ENCODE measurements around the gene LCP2. TPM values are rescaled to one million over a fixed set of nuclear protein-coding genes. Genes with fewer than 3 reads are reported as not detected.

LCP2 gene
- total and polyA plus RNA-seq, 2 donors (not counting 1 experiment from before 2014, with no cell fraction given) = 11.7 to 13.9 TPM

- Mint-ChIP-seq H3K27me3 (no peaks in the 10 kb centered on the region), H3K4me3 (no peak overlapping the region), H3K4me1 (peaks cover 38% of the 10 kb centered on the region), H3K27ac (no peak overlapping the region), H3K9me3 (ENCODE audit: insufficient read depth) (no peaks in the 10 kb centered on the region)
- H3K9me3 ChIP-seq (ENCODE audit: control extremely low read depth in 1 of 3, control insufficient read depth in 2 of 3, insufficient read depth in 1 of 3, low read length in 2 of 3) = no peaks in the 10 kb centered on the region
- intact Hi-C loops (cut with micrococcal nuclease) = no loop called here
- H3K27me3 ChIP-seq (replicated peaks in 1 of 4; ENCODE audit: control extremely low read depth in 1 of 4, control insufficient read depth in 3 of 4, insufficient read depth in 4 of 4, low read length in 3 of 4) = no peaks in the 10 kb centered on the region
- H3K36me3 ChIP-seq (replicated peaks in 1 of 2; ENCODE audit: control extremely low read depth in 1 of 2, control insufficient read depth in 1 of 2, extremely low read depth in 1 of 2, insufficient read depth in 2 of 2, low read length in 1 of 2) = no peaks in the 10 kb centered on the region
- H3K4me3 ChIP-seq (ENCODE audit: control extremely low read depth in 1 of 5, extremely low read depth in 1 of 5, insufficient read depth in 1 of 5, low read depth in 2 of 5, low read length in 4 of 5) = peak overlapping the region in 1 of 5 experiments; percentile 13
- ChIA-PET POLR2A (no interaction called here), CTCF (interaction anchor here (2.2 to 6.9 kb wide), 2 partner anchors 32 to 62 kb away, joined by 8 to 44 read pairs; partner anchors contain the start of gene LCP2)
- peaks cover 77 to 80% of the 10 kb centered on the region in 2 donors for H3K4me1 ChIP-seq (ENCODE audit: control insufficient read depth in 2 of 2, insufficient read depth in 2 of 2, low read length in 2 of 2)
- TF ChIP-seq CTCF (IDR thresholded peaks at IDR 0.05) (peak; percentile 11), EZH2 (IDR thresholded peaks at IDR 0.05; ENCODE audit: borderline replicate concordance, insufficient read depth, low read depth, low read length, poor library complexity, severe bottlenecking) (no peak)
- no peaks in the 10 kb centered on the region for H4K20me1 ChIP-seq (ENCODE audit: control insufficient read depth, insufficient read depth, low read length, poor library complexity, severe bottlenecking)
- peaks cover 3% of the 10 kb centered on the region for H3K79me2 ChIP-seq (ENCODE audit: control insufficient read depth, insufficient read depth, low read length)
- peak overlapping the region; percentile 65 for H3K4me2 ChIP-seq (replicated peaks; ENCODE audit: low read depth, low read length, poor library complexity, severe bottlenecking)
- no peak overlapping the region for H3K9ac ChIP-seq (ENCODE audit: low read length)
- no peak for DNase-seq
- WGBS (ENCODE audit: insufficient coverage) = 87% methylated on average over 3 of the region's 3 CpGs
- no peak for ATAC-seq (ENCODE audit: low read depth)
- peak overlapping the region; percentile 48 for H2AFZ ChIP-seq (ENCODE audit: insufficient read depth, low read depth, low read length, poor library complexity, severe bottlenecking)
- peak overlapping the region in 1 of 2 donors; percentile 78 for H3K27ac ChIP-seq (ENCODE audit: low read length in 2 of 2)
Measured at GRCh38 chr5:170329524-170329923, 31.9 kb upstream of the LCP2 start.

GRCh38 chr5:170327829-170328228 lies 30.3 kb upstream of the LCP2 start:
- Histone ChIP-seq H3K27ac (ENCODE audit: low read length in 2 of 2) (peak overlapping the region; percentile 31 to 66), H3K4me1 (ENCODE audit: control insufficient read depth in 2 of 2, insufficient read depth in 2 of 2, low read length in 2 of 2) (peaks cover 67 to 74% of the 10 kb centered on the region in 2 donors), H3K9me3 (ENCODE audit: control extremely low read depth in 1 of 3, control insufficient read depth in 2 of 3, insufficient read depth in 1 of 3, low read length in 2 of 3) (no peaks in the 10 kb centered on the region), H3K36me3 (replicated peaks in 1 of 2; ENCODE audit: control extremely low read depth in 1 of 2, control insufficient read depth in 1 of 2, extremely low read depth in 1 of 2, insufficient read depth in 2 of 2, low read length in 1 of 2) (no peaks in the 10 kb centered on the region), H3K79me2 (ENCODE audit: control insufficient read depth, insufficient read depth, low read length) (peaks cover 3% of the 10 kb centered on the region), H3K9ac (ENCODE audit: low read length) (peak overlapping the region; percentile 27), H3K27me3 (replicated peaks in 1 of 4; ENCODE audit: control extremely low read depth in 1 of 4, control insufficient read depth in 3 of 4, insufficient read depth in 4 of 4, low read length in 3 of 4) (no peaks in the 10 kb centered on the region), H4K20me1 (ENCODE audit: control insufficient read depth, insufficient read depth, low read length, poor library complexity, severe bottlenecking) (no peaks in the 10 kb centered on the region), H3K4me3 (ENCODE audit: control extremely low read depth in 1 of 5, extremely low read depth in 1 of 5, insufficient read depth in 1 of 5, low read depth in 2 of 5, low read length in 4 of 5) (no peak overlapping the region), H3K4me2 (replicated peaks; ENCODE audit: low read depth, low read length, poor library complexity, severe bottlenecking) (peak overlapping the region; percentile 69), H2AFZ (ENCODE audit: insufficient read depth, low read depth, low read length, poor library complexity, severe bottlenecking) (peak overlapping the region; percentile 46)
- Mint-ChIP-seq H3K4me1 (peaks cover 25% of the 10 kb centered on the region), H3K4me3 (no peak overlapping the region), H3K9me3 (ENCODE audit: insufficient read depth) (no peaks in the 10 kb centered on the region), H3K27ac (no peak overlapping the region), H3K27me3 (no peaks in the 10 kb centered on the region)
- ChIA-PET CTCF (interaction anchor here (1.1 to 6.9 kb wide), 5 partner anchors 11 to 103 kb away, joined by 3 to 44 read pairs (median 13); partner anchors contain the start of gene LCP2), POLR2A (no interaction called here)
- intact Hi-C loops (cut with micrococcal nuclease) = no loop called here
- DNase-seq (no peak), ATAC-seq (ENCODE audit: low read depth) (no peak)
- WGBS (ENCODE audit: insufficient coverage) = 56% methylated on average over 2 of the region's 2 CpGs
- TF ChIP-seq CTCF (IDR thresholded peaks at IDR 0.05) (no peak), EZH2 (IDR thresholded peaks at IDR 0.05; ENCODE audit: borderline replicate concordance, insufficient read depth, low read depth, low read length, poor library complexity, severe bottlenecking) (no peak)

Measured in B cell (primary cell).